ENCODE measurements around the gene EIF4G3.

The EIF4G3 gene

GRCh38 chr1:20949871-20950590, 226.7 kb downstream of the EIF4G3 start:
- DNase-seq = no peak
- H3K36me3 ChIP-seq = peaks cover 0 to 8% (median 0%) of the 10 kb centered on the region in 3 donors
- no peaks in the 10 kb centered on the region for H3K27me3 ChIP-seq
- no peaks in the 10 kb centered on the region for H3K4me1 ChIP-seq
- no peak overlapping the region for H3K27ac ChIP-seq
- no peak overlapping the region for H3K4me3 ChIP-seq
- H3K9me3 ChIP-seq = no peaks in the 10 kb centered on the region
- TF ChIP-seq CTCF (IDR thresholded peaks at IDR 0.05) = no peak
- intact Hi-C loops (cut with DNase I; ENCODE audit: low total_unique reads) = no loop called here

- no peaks in the 10 kb centered on the region for H3K9me3 ChIP-seq
- intact Hi-C loops (cut with DNase I; ENCODE audit: low total_unique reads) = no loop called here
- H3K36me3 ChIP-seq = peaks cover 0 to 10% (median 0%) of the 10 kb centered on the region in 3 donors
- DNase-seq = no peak
- H3K4me3 ChIP-seq = no peak overlapping the region
- no peaks in the 10 kb centered on the region for H3K27me3 ChIP-seq
- H3K27ac ChIP-seq = no peak overlapping the region
- H3K4me1 ChIP-seq = no peaks in the 10 kb centered on the region
- no peak for TF ChIP-seq CTCF (IDR thresholded peaks at IDR 0.05)
These were observed 228.6 kb downstream of the EIF4G3 start for GRCh38 chr1:20948101-20948500.

GRCh38 chr1:20947409-20947808, 229.3 kb downstream of the EIF4G3 start:
- Histone ChIP-seq H3K4me3 (no peak overlapping the region), H3K27ac (no peak overlapping the region), H3K9me3 (no peaks in the 10 kb centered on the region), H3K27me3 (no peaks in the 10 kb centered on the region), H3K36me3 (peaks cover 0 to 7% (median 0%) of the 10 kb centered on the region in 3 donors), H3K4me1 (no peaks in the 10 kb centered on the region)
- intact Hi-C loops (cut with DNase I; ENCODE audit: low total_unique reads) = no loop called here
- no peak for DNase-seq
- TF ChIP-seq CTCF (IDR thresholded peaks at IDR 0.05) = no peak

- no peak for DNase-seq
- Histone ChIP-seq H3K36me3 (peaks cover 0 to 19% (median 17%) of the 10 kb centered on the region in 3 donors), H3K9me3 (no peaks in the 10 kb centered on the region), H3K27me3 (no peaks in the 10 kb centered on the region), H3K27ac (no peak overlapping the region), H3K4me3 (no peak overlapping the region), H3K4me1 (no peaks in the 10 kb centered on the region)
- TF ChIP-seq CTCF (IDR thresholded peaks at IDR 0.05) = no peak
- intact Hi-C loops (cut with DNase I; ENCODE audit: low total_unique reads) = no loop called here
These were observed 240.1 kb downstream of the EIF4G3 start for GRCh38 chr1:20936621-20937020.

- intact Hi-C loops (cut with DNase I; ENCODE audit: low total_unique reads) = no loop called here
- Histone ChIP-seq H3K4me3 (no peak overlapping the region), H3K27ac (no peak overlapping the region), H3K4me1 (no peaks in the 10 kb centered on the region), H3K36me3 (peaks cover 0 to 15% (median 13%) of the 10 kb centered on the region in 3 donors), H3K27me3 (no peaks in the 10 kb centered on the region), H3K9me3 (no peaks in the 10 kb centered on the region)
- no peak for TF ChIP-seq CTCF (IDR thresholded peaks at IDR 0.05)
- DNase-seq = no peak
These were observed 240.5 kb downstream of the EIF4G3 start for GRCh38 chr1:20936216-20936615.

Data from tibial artery (tissue), 4 donors.